HG02588 (cell line): Measurements from ENCODE around the gene FTSJ1.

Experiments used
- ATAC-seq: cut with Tn5 transposase; IDR thresholded peaks from one replicate; pipeline ENCODE4 v1.9.1; 2021; ENCODE audit warnings: mild to moderate bottlenecking, moderate library complexity; ENCODE audit not compliant: unreplicated experiment

Gene FTSJ1

DNA sequence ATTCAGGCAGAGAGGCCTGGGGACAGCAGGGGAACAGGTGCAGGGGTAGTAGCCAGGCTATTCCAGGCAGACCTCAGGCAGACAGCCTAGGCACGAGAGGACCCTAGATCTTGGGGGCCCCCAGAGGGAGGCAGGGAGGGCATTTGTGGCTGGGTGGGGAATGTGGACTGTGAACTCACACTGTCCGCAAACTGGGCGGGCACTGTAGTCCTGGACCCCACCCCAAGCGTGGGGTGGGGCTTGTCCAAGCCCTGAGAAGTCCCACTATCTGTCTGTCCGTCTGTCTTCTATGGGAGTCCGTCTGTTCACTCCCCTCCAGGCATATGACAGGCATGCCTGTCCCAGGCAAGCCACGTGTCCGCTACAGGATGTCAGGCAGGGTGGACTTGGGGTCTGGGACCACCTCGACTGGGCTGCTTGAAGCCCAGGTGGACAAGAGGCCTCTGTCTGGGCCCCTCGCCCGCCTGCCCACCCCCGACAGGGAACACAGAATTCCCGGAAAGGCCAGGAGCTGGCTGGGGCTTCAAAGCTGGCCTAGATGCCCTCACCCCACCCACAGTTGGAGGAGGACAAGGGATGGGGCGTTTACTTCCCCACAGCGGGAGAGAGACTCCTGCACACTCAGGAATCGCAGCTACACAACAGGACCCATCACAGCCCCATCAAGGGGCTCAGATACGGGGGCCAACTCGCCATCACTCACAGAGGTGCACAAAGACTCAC lies 5.7 kb upstream of the FTSJ1 start, which contains the start of gene SLC38A5:
Gene SLC38A5, minus strand, starts transcription at position 151 of the 723 bp plus-strand sequence. CDS start 2,336 bp downstream, outside the sequence.
- no peak for ATAC-seq

GRCh38 chrX:48470833-48471118 lies 5.2 kb upstream of the FTSJ1 start:
- ATAC-seq: no peak

GRCh38 chrX:48471504-48471903 lies 4.5 kb upstream of the FTSJ1 start:
- no peak for ATAC-seq

GRCh38 chrX:48472225-48472624 lies 3.8 kb upstream of the FTSJ1 start:
- no peak for ATAC-seq

- no peak for ATAC-seq
These were observed 2.9 kb upstream of the FTSJ1 start for GRCh38 chrX:48472851-48473703.

- ATAC-seq: no peak
These were observed 2.4 kb upstream of the FTSJ1 start for GRCh38 chrX:48473704-48473990.

DNA sequence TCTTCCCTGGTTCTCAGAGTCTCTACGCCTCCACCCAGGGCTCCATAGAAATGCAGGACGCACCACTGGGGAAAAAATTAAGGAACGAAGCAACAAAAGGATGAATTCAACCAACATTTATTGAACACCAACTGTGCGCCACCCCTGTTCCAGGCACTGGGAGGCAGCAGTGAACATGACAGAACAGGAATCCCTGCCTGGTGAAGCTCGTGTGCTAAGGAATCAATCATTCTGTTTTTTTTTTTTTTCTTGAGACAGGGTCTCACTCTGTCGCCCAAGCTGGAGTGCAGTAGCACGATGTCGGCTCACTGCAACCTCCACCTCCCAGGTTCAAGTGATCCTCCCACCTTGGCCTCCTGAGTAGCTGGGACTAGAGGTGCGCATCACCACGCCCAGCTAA lies 1.9 kb upstream of the FTSJ1 start:
- no peak for ATAC-seq

GRCh38 chrX:48474581-48474980 lies 1.4 kb upstream of the FTSJ1 start:
- no peak for ATAC-seq

- no peak for ATAC-seq
These were observed 703 bp upstream of the FTSJ1 start for GRCh38 chrX:48475296-48475695.

- no peak for ATAC-seq
These were observed 920 bp downstream of the FTSJ1 start for GRCh38 chrX:48476919-48477318.

GRCh38 chrX:48477960-48478755 lies 2.2 kb downstream of the FTSJ1 start:
- no peak for ATAC-seq

DNA sequence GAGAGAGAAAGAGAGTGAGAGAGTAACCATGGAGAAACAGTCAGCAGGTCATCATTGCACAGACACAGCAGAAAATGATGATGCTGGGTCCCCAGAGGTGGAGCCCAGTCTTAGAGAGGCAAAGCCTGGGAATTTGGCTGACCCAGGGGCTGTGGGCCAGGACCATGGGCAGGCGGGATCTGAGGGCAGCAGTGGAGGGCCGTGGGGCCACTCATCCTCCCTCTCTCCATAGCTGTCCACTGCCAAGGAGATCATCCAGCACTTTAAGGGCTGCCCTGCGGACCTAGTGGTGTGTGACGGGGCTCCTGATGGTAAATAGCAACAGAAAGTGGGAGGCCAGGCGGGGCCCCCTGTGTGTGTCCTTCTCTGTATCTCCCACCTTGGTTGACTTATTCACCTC lies 2.8 kb downstream of the FTSJ1 start:
- ATAC-seq: no peak

- no peak for ATAC-seq
These were observed 4.1 kb downstream of the FTSJ1 start for GRCh38 chrX:48480142-48480541.

- no peak for ATAC-seq
These were observed 4.6 kb downstream of the FTSJ1 start for GRCh38 chrX:48480583-48480982.

GRCh38 chrX:48482526-48482925 lies 6.5 kb downstream of the FTSJ1 start:
- no peak for ATAC-seq

DNA sequence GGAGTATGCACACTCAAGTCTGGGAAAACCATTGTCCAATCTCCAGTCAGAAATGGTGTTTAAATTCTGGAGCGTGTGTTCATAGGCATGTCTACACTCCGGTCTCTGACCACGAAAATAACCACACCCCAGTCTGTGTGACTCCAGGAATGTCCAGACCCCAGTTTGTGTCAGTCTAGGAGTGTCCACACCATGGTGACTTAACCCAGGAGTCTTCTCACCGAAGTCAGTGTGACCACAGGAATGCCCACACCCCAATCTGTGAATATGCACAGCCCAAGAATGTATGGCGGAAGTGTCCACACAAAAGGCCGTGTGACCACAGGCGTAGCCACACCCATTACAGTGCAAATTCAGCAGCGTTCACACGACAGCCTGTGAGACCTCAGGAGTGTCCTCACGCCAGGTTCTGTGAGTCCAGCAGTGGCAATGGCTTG lies 11.4 kb downstream of the FTSJ1 start:
- ATAC-seq: no peak

GRCh38 chrX:48488034-48488433 lies 12.0 kb downstream of the FTSJ1 start:
- ATAC-seq: no peak

- no peak for ATAC-seq
These were observed 13.3 kb downstream of the FTSJ1 start for GRCh38 chrX:48489296-48489695.

DNA sequence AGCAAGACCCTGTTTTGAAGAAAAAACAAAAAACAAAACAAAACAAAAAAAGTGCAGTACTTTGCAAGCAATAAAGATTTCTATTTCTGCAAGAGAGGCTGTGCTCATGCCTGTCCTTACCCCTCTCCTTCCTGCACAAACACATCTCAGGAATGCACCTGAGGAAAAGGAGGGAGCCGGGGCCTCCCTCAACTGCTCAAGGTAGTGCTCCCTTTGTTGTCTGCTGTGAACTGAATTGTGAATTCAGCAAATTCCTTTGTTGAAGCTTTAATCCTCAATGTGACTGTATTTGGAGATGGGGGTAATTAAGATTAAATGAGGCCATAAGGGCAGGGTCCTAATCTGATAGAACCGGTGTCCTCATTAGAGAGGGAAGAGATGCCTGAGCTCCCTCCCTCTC lies 13.9 kb downstream of the FTSJ1 start:
- ATAC-seq: no peak

GRCh38 chrX:48490661-48491060 lies 14.7 kb downstream of the FTSJ1 start:
- no peak for ATAC-seq

GRCh38 chrX:48491809-48492208 lies 15.8 kb downstream of the FTSJ1 start:
- ATAC-seq: no peak
